OCI-LY3 (cell line): ENCODE measurements around the gene C2orf76.

ENCODE experiments used
- H2AFZ ChIP-seq: fragments of 200-600, 300-600 bp; shearing (Covaris generic); 2 replicates; pipeline ENCODE4 v1.6.0; 2014; ENCODE audit warnings: antibody characterized with exemption, low read depth, low read length
- H3K27ac ChIP-seq: fragments of 200-600, 300-600 bp; sonication (generic); 2 replicates; pipeline ENCODE4 v1.5.1; 2014; ENCODE audit warnings: mild to moderate bottlenecking, low read length, moderate library complexity, mixed read lengths
- H3K27me3 ChIP-seq: fragments of 200-600, 300-600 bp; sonication (generic); 2 replicates; pipeline ENCODE4 v1.6.1; 2014; ENCODE audit warnings: low read depth, low read length, mixed read lengths
- H3K36me3 ChIP-seq: fragments of 200-600, 300-600 bp; sonication (generic); replicated peaks from 2 replicates; pipeline ENCODE3; 2014; ENCODE audit warnings: low read depth, low read length, mixed read lengths
- H3K4me1 ChIP-seq: fragments of 300-600, 200-600 bp; sonication (generic); 2 replicates; pipeline ENCODE4 v1.6.1; 2014; ENCODE audit warnings: low read length, mixed read lengths
- H3K4me2 ChIP-seq: fragments of 200-600, 300-600 bp; sonication (generic); 2 replicates; pipeline ENCODE4 v1.6.1; 2014; ENCODE audit warnings: low read length, mixed read lengths
- H3K4me3 ChIP-seq: fragments of 300-600, 200-600 bp; sonication (generic); 2 replicates; pipeline ENCODE4 v1.5.1; 2014; ENCODE audit warnings: antibody characterized with exemption, mild to moderate bottlenecking, low read length, moderate library complexity
- H3K79me2 ChIP-seq: fragments of 300-600, 200-600 bp; shearing (Covaris generic); 2 replicates; pipeline ENCODE4 v1.6.1; 2014; ENCODE audit warnings: mild to moderate bottlenecking, low read length, mixed read lengths
- H3K9ac ChIP-seq: fragments of 300-600, 200-600 bp; shearing (Covaris generic); 2 replicates; pipeline ENCODE4 v1.6.0; 2014; ENCODE audit warnings: mild to moderate bottlenecking, low read length, moderate library complexity
- H3K9me3 ChIP-seq: fragments of 200-600, 300-600 bp; shearing (Covaris generic); 2 replicates; pipeline ENCODE4 v1.6.1; 2014; ENCODE audit warnings: low read length, mixed read lengths; ENCODE audit not compliant: insufficient read depth
- H4K20me1 ChIP-seq: fragments of 200-600, 300-600 bp; sonication (generic); 2 replicates; pipeline ENCODE4 v1.6.1; 2016; ENCODE audit warnings: low read length, mixed read lengths; ENCODE audit not compliant: insufficient read depth
- CTCF ChIP-seq: fragments of 200-600, 300-600 bp; sonication (generic); IDR thresholded peaks from 2 replicates; pipeline ENCODE4 v1.5.1; 2014; ENCODE audit warnings: antibody characterized with exemption, low read length, low read depth
- EZH2phosphoT487 ChIP-seq: fragments of 200-600 bp; shearing (Covaris generic); IDR thresholded peaks from 2 replicates; pipeline ENCODE4 v1.6.1; 2018; ENCODE audit warnings: antibody characterized with exemption, mixed run types, low read depth

Gene C2orf76

DNA sequence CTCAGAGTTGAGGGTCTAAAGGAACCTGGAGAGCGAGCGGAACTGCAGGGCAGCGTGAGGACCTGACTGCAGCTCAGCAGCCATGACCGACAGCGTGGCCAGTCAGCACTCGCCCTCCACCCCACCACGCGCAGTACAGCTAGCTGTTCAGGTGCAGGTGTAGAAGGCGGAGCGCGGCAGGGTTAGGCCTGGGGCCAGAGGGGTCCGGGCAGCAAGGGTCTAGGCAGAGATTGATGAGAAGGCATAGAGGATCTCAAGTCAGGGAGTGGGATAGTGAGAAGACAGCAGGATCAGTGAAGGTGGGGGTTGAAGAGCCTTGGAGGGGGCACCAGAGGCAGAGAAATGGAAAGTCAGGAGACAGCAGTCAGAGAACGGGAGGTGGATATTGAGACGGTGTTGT is 72.0 kb downstream of the C2orf76 start:
- no peaks in the 10 kb centered on the region for H3K36me3 ChIP-seq
- peaks cover 31% of the 10 kb centered on the region for H3K4me1 ChIP-seq
- TF ChIP-seq EZH2phosphoT487 (no peak), CTCF (no peak)
- H3K9me3 ChIP-seq, result no peaks in the 10 kb centered on the region
- H3K4me3 ChIP-seq, result no peak overlapping the region
- H4K20me1 ChIP-seq, result no peaks in the 10 kb centered on the region
- H3K27ac ChIP-seq, result no peak overlapping the region
- no peak overlapping the region for H3K4me2 ChIP-seq
- H2AFZ ChIP-seq, result no peak overlapping the region
- peaks cover 11% of the 10 kb centered on the region for H3K27me3 ChIP-seq
- no peak overlapping the region for H3K9ac ChIP-seq
- no peaks in the 10 kb centered on the region for H3K79me2 ChIP-seq

GRCh38 chr2:119293900-119294299 is 72.7 kb downstream of the C2orf76 start:
- H3K4me3 ChIP-seq, result no peak overlapping the region
- no peak overlapping the region for H3K27ac ChIP-seq
- H3K79me2 ChIP-seq, result no peaks in the 10 kb centered on the region
- H3K9me3 ChIP-seq, result no peaks in the 10 kb centered on the region
- peaks cover 11% of the 10 kb centered on the region for H3K27me3 ChIP-seq
- H4K20me1 ChIP-seq, result no peaks in the 10 kb centered on the region
- no peak overlapping the region for H3K4me2 ChIP-seq
- TF ChIP-seq CTCF (no peak), EZH2phosphoT487 (no peak)
- no peak overlapping the region for H3K9ac ChIP-seq
- peaks cover 31% of the 10 kb centered on the region for H3K4me1 ChIP-seq
- no peak overlapping the region for H2AFZ ChIP-seq
- no peaks in the 10 kb centered on the region for H3K36me3 ChIP-seq

GRCh38 chr2:119293254-119293653 is 73.4 kb downstream of the C2orf76 start:
- Histone ChIP-seq H2AFZ (no peak overlapping the region), H3K27ac (no peak overlapping the region), H3K27me3 (peaks cover 11% of the 10 kb centered on the region), H3K36me3 (no peaks in the 10 kb centered on the region), H3K4me1 (peaks cover 31% of the 10 kb centered on the region), H3K4me2 (no peak overlapping the region), H3K79me2 (no peaks in the 10 kb centered on the region), H3K9me3 (no peaks in the 10 kb centered on the region), H3K9ac (no peak overlapping the region), H3K4me3 (no peak overlapping the region), H4K20me1 (no peaks in the 10 kb centered on the region)
- TF ChIP-seq EZH2phosphoT487, result no peak
- no peak for TF ChIP-seq CTCF

GRCh38 chr2:119292226-119292625 is 74.4 kb downstream of the C2orf76 start:
- Histone ChIP-seq H3K4me2 (peak overlapping the region; percentile 38), H3K9me3 (no peaks in the 10 kb centered on the region), H3K27ac (no peak overlapping the region), H3K27me3 (peaks cover 11% of the 10 kb centered on the region), H2AFZ (no peak overlapping the region), H3K4me1 (peaks cover 29% of the 10 kb centered on the region), H3K36me3 (no peaks in the 10 kb centered on the region), H3K79me2 (no peaks in the 10 kb centered on the region), H3K9ac (no peak overlapping the region), H3K4me3 (no peak overlapping the region), H4K20me1 (no peaks in the 10 kb centered on the region)
- no peak for TF ChIP-seq EZH2phosphoT487
- TF ChIP-seq CTCF, result no peak
